Astrocyte of the spinal cord (primary cell): Measurements from ENCODE around the gene CALML4.
"Not testable (repeated sequence)": the region's sequence is repeated elsewhere in the genome, so short reads cannot be mapped to it uniquely, and the experiment has no call there.

ENCODE experiments used
- DNase-seq: peaks from one replicate; pipeline ENCODE4 v3.0.0; 2011; ENCODE audit warnings: low read depth, low spot score
- H3K4me3 ChIP-seq: 2 replicates; pipeline ENCODE4 v1.5.1; 2011; ENCODE audit warnings: low read depth, mild to moderate bottlenecking, low read length, moderate library complexity
- CTCF ChIP-seq: IDR thresholded peaks from 2 replicates; pipeline ENCODE4 v1.5.1; 2012; ENCODE audit warnings: low read depth, mild to moderate bottlenecking, low read length, inconsistent platforms
- in situ Hi-C: cut with HindIII; loops from 2 replicates; pipeline ENCODE4 v1.10.0; 2017; ENCODE audit warnings: low sequenced_read_pairs

Gene CALML4

GRCh38 chr15:68229386-68230156 is 24.4 kb upstream of the CALML4 start, which contains the start of gene CLN6:
Gene CLN6, minus strand, starts transcription at chr15:68229728. Its CDS starts 144 bp downstream, at chr15:68229584.
- DNase-seq, result peak; percentile 75
- H3K4me3 ChIP-seq, result peak within 1 kb of the TSS; percentile 69
- TF ChIP-seq CTCF, result no peak
- in situ Hi-C loops, result no loop called here

GRCh38 chr15:68228971-68229385 is 23.8 kb upstream of the CALML4 start:
- TF ChIP-seq CTCF, result no peak
- H3K4me3 ChIP-seq, result peak overlapping the region; percentile 69
- in situ Hi-C loops, result no loop called here
- DNase-seq, result no peak

- peak overlapping the region; percentile 69 for H3K4me3 ChIP-seq
- in situ Hi-C loops, result no loop called here
- DNase-seq, result peak; percentile 14
- TF ChIP-seq CTCF, result no peak
Measured at GRCh38 chr15:68228143-68228970, 23.2 kb upstream of the CALML4 start.

DNA sequence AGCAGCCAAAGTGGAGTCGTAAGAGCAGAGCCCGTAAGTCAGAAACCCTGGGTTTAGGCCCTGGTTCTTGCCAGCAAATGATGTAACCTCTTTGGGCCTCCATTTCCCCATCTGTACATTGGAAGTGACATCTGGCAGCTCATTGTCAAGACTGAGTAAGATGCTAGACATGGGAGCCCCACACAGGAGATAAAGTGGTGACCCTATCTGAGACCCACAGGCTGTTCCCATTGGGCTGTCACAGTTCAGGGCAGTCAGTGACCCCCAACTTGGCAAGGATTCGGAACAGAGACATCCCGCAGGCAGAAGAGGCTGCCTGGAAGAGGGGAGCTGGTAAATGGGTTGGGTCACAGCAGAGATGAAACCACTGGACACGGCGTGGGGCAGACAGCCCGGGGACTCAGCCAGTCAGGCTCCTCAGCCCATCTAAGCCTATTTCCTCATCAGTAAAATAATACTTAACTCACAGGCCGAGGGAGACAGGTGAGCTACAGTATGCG is 22.6 kb upstream of the CALML4 start:
- no peak overlapping the region for H3K4me3 ChIP-seq
- in situ Hi-C loops, result no loop called here
- no peak for TF ChIP-seq CTCF
- DNase-seq, result no peak

DNA sequence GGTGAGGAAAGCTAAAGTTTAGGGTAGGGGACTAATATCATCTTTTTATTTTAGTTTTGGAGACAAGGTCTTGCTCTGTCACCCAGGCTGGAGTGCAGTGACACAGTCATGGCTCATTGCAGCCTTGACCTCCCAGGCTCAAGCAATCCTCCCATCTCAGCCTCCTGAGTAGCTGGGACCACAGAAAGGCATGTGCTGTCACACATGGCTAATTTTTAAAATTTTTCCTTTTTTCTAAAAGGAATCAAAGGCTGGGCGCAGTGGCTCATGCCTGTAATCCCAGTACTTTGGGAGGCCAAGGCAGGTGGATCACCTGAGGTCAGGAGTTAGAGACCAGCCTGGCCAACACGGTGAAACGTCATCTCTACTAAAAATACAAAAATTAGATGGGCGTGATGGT is 20.3 kb upstream of the CALML4 start:
- H3K4me3 ChIP-seq, DNase-seq, in situ Hi-C loops: not testable (repeated sequence)

DNA sequence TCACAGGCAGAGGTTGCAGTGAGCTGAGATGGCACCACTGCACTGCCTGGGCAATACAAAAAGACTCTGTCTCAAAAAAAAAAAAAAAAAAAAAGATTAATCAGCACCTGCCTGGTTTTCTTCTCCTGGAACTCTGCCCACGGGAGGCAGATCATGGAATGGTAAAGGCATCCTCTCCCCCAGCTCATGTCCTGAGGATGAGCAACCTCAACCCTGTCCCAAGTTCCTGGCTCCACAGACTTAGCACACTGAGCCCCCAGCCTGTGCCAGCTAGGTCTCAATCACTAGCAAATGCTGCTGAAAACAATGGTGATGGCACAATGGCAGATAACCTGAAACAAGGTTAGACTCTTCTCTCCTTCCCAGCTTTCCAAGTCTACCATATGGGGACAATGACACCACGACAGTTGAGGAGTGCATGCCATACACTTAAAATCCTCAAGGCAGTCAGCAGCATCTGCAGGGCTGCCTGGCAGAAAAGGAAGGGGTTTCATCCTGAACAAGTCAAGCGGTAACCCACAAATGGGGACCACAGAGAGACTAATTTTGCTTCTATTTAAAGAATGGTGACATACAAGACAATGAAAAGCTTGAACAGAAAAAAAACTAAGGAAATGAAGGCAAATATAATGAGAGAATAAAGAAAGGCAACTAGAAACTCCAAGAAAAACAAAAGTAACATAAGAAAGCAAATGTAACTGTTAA is 19.6 kb upstream of the CALML4 start:
- no peak for DNase-seq
- in situ Hi-C loops, result no loop called here
- TF ChIP-seq CTCF, result no peak
- no peak overlapping the region for H3K4me3 ChIP-seq
